ENCODE measurements around the gene NFIB. TPM values are rescaled to one million over a fixed set of nuclear protein-coding genes. Genes with fewer than 3 reads are reported as not detected.

NFIB gene
- total and polyA plus RNA-seq, 2 experiments from 2014 or later = 5.3 to 6.0 TPM

DNA sequence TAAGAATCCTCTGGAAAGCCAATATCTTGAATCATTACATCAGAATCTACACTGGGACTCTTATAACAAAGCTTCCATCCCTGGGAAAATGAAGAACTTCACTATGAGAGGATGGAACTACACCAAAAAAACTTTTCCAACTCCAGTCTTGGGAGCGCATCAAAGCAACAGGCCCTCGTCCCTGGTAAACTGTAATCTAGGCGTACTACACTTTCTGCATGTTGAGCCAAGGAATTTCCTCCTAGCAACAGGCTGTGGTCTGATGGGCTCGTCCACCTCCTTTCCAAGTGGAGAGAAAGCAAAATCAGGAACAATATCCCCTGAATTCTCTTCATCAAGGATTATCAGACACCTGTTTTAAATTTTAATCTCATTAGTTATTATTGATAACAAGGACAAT is 94.1 kb downstream of the NFIB start:
- TF ChIP-seq EZH2phosphoT487 (IDR thresholded peaks at IDR 0.05; ENCODE audit: insufficient read depth, low read depth) (no peak), EZH2 (IDR thresholded peaks at IDR 0.05; ENCODE audit: insufficient read depth, poor library complexity, severe bottlenecking) (no peak)
- H3K79me2 ChIP-seq (ENCODE audit: insufficient read depth) = no peaks in the 10 kb centered on the region
- H3K36me3 ChIP-seq (ENCODE audit: low read depth) = no peaks in the 10 kb centered on the region
- H3K4me2 ChIP-seq (ENCODE audit: unreplicated experiment) = no peak overlapping the region
- H3K9ac ChIP-seq = no peak overlapping the region
- H3K4me1 ChIP-seq (ENCODE audit: insufficient read depth) = peaks cover 45% of the 10 kb centered on the region
- no peak for DNase-seq
- no peak overlapping the region for H3K27ac ChIP-seq
- no peak overlapping the region for H3K4me3 ChIP-seq
- no peak overlapping the region for H2AFZ ChIP-seq
- H3K9me2 ChIP-seq (ENCODE audit: insufficient read depth) = no peaks in the 10 kb centered on the region
- WGBS, 2 experiments (ENCODE audit: low coverage in 1 of 2, low lambda C conversion rate in 2 of 2, missing lambda C conversion rate in 2 of 2) = 83 to 85% methylated on average over 4 of the region's 4 CpGs
- in situ Hi-C loops (cut with MboI) = no loop called here
- H3F3A ChIP-seq (ENCODE audit: insufficient read depth) = peaks cover 19% of the 10 kb centered on the region; the same call in 1 of the 2 replicates
- no peaks in the 10 kb centered on the region for H4K20me1 ChIP-seq (ENCODE audit: insufficient read depth)
- no peaks in the 10 kb centered on the region for H3K9me3 ChIP-seq (ENCODE audit: low read depth)
- no peaks in the 10 kb centered on the region for H3K27me3 ChIP-seq (replicated peaks; ENCODE audit: insufficient read depth)

DNA sequence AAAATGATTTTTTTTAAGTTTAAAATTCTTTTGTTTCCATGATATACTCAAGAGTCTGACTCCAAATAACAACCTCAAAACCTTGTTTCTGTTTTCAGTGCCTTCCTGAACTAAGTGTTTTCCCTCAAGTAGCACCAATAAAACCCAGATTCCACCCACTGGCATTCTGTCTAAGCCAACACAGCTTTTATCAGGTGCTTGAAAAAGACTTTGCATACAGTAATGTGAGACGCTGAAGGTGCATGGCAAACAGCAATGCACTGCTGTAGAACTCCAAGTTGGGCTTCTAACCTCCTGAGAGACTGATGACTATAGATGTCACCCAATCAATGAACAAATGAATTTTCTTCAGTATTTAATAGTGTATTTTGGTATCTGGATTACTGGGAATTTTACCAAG is 95.7 kb downstream of the NFIB start:
- H3K27ac ChIP-seq = no peak overlapping the region
- no peaks in the 10 kb centered on the region for H3K9me2 ChIP-seq (ENCODE audit: insufficient read depth)
- H3K36me3 ChIP-seq (ENCODE audit: low read depth) = no peaks in the 10 kb centered on the region
- no peaks in the 10 kb centered on the region for H3K27me3 ChIP-seq (replicated peaks; ENCODE audit: insufficient read depth)
- no peaks in the 10 kb centered on the region for H3K79me2 ChIP-seq (ENCODE audit: insufficient read depth)
- peaks cover 45% of the 10 kb centered on the region for H3K4me1 ChIP-seq (ENCODE audit: insufficient read depth)
- TF ChIP-seq EZH2 (IDR thresholded peaks at IDR 0.05; ENCODE audit: insufficient read depth, poor library complexity, severe bottlenecking) (no peak), EZH2phosphoT487 (IDR thresholded peaks at IDR 0.05; ENCODE audit: insufficient read depth, low read depth) (no peak)
- H3F3A ChIP-seq (ENCODE audit: insufficient read depth) = peaks cover 19% of the 10 kb centered on the region; the same call in 1 of the 2 replicates
- in situ Hi-C loops (cut with MboI) = no loop called here
- no peak overlapping the region for H3K4me2 ChIP-seq (ENCODE audit: unreplicated experiment)
- DNase-seq = no peak
- 74 to 79% methylated on average over 1 of the region's 1 CpG for WGBS, 2 experiments (ENCODE audit: low coverage in 1 of 2, low lambda C conversion rate in 2 of 2, missing lambda C conversion rate in 2 of 2)
- no peaks in the 10 kb centered on the region for H3K9me3 ChIP-seq (ENCODE audit: low read depth)
- no peak overlapping the region for H3K4me3 ChIP-seq
- H2AFZ ChIP-seq = no peak overlapping the region
- H4K20me1 ChIP-seq (ENCODE audit: insufficient read depth) = no peaks in the 10 kb centered on the region
- H3K9ac ChIP-seq = no peak overlapping the region

DNA sequence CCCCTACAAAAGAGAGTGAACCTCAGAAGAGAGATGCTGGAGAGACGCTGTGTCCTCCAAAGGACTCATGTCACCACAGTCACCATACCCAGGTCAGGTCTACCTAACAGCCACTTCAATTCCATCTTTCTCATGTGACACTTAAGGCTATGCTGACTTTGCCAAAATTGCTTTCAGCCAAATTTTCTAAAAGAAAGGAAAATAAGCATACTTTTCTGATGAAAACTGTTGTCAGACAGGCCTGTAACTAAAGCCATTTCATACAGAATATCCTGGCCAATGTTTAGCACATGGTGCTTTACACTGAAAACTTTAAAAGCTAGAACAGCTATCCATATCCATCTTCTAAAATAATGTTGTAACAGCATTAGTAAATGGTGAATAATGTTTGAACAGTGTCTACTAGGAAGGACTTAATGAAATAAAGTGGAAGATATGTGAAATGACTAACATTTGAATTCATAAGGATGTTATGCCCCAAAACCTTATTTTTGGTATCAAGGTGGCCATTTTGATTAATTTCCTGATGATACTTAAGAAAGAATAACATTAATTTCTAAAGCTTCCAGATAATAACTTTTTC is 97.2 kb downstream of the NFIB start:
- no peaks in the 10 kb centered on the region for H4K20me1 ChIP-seq (ENCODE audit: insufficient read depth)
- TF ChIP-seq EZH2 (IDR thresholded peaks at IDR 0.05; ENCODE audit: insufficient read depth, poor library complexity, severe bottlenecking) (no peak), EZH2phosphoT487 (IDR thresholded peaks at IDR 0.05; ENCODE audit: insufficient read depth, low read depth) (no peak)
- H3K4me2 ChIP-seq (ENCODE audit: unreplicated experiment) = no peak overlapping the region
- no peak overlapping the region for H2AFZ ChIP-seq
- no peak overlapping the region for H3K4me3 ChIP-seq
- no peak for DNase-seq
- H3K27ac ChIP-seq = no peak overlapping the region
- H3K4me1 ChIP-seq (ENCODE audit: insufficient read depth) = peaks cover 50% of the 10 kb centered on the region
- no peak overlapping the region for H3K9ac ChIP-seq
- no peaks in the 10 kb centered on the region for H3K36me3 ChIP-seq (ENCODE audit: low read depth)
- no peaks in the 10 kb centered on the region for H3K27me3 ChIP-seq (replicated peaks; ENCODE audit: insufficient read depth)
- H3K79me2 ChIP-seq (ENCODE audit: insufficient read depth) = no peaks in the 10 kb centered on the region
- H3F3A ChIP-seq (ENCODE audit: insufficient read depth) = peaks cover 16% of the 10 kb centered on the region; the same call in 1 of the 2 replicates
- in situ Hi-C loops (cut with MboI) = no loop called here
- WGBS, 2 experiments (ENCODE audit: low coverage in 1 of 2, low lambda C conversion rate in 2 of 2, missing lambda C conversion rate in 2 of 2) = 80 to 95% methylated on average over 1 of the region's 1 CpG
- H3K9me2 ChIP-seq (ENCODE audit: insufficient read depth) = no peaks in the 10 kb centered on the region
- H3K9me3 ChIP-seq (ENCODE audit: low read depth) = no peaks in the 10 kb centered on the region

DNA sequence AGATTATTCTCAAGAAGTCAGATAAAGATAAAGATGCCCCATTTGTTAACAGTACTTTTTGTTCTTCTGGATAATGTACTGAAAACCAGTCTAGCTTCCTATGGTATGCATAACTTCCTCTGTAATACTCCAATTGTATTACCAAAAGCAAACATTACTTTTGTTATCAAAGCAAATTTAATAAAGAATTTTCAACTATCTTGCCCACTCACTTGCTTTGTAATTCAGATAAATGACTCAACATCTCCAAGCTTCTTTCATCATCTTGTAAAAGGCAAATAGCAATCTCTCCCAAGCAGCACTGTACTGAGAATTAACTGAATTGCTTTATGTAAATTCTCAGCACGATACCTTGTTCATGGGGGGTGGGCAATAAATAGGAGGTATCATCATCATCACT is 98.3 kb downstream of the NFIB start:
- peak overlapping the region; percentile 17 for H3K4me2 ChIP-seq (ENCODE audit: unreplicated experiment)
- H3K4me3 ChIP-seq = no peak overlapping the region
- H3K27ac ChIP-seq = no peak overlapping the region
- H3K27me3 ChIP-seq (replicated peaks; ENCODE audit: insufficient read depth) = no peaks in the 10 kb centered on the region
- H4K20me1 ChIP-seq (ENCODE audit: insufficient read depth) = no peaks in the 10 kb centered on the region
- H2AFZ ChIP-seq = no peak overlapping the region
- peaks cover 43% of the 10 kb centered on the region for H3K4me1 ChIP-seq (ENCODE audit: insufficient read depth)
- H3K9ac ChIP-seq = no peak overlapping the region
- no peaks in the 10 kb centered on the region for H3K9me3 ChIP-seq (ENCODE audit: low read depth)
- peaks cover 10% of the 10 kb centered on the region; the same call in 1 of the 2 replicates for H3F3A ChIP-seq (ENCODE audit: insufficient read depth)
- TF ChIP-seq EZH2 (IDR thresholded peaks at IDR 0.05; ENCODE audit: insufficient read depth, poor library complexity, severe bottlenecking) (no peak), EZH2phosphoT487 (IDR thresholded peaks at IDR 0.05; ENCODE audit: insufficient read depth, low read depth) (no peak)
- H3K9me2 ChIP-seq (ENCODE audit: insufficient read depth) = no peaks in the 10 kb centered on the region
- DNase-seq = peak; percentile 67
- WGBS, 2 experiments (ENCODE audit: low coverage in 1 of 2, low lambda C conversion rate in 2 of 2, missing lambda C conversion rate in 2 of 2) = 90 to 93% methylated on average over 1 of the region's 1 CpG
- H3K36me3 ChIP-seq (ENCODE audit: low read depth) = no peaks in the 10 kb centered on the region
- in situ Hi-C loops (cut with MboI) = no loop called here
- no peaks in the 10 kb centered on the region for H3K79me2 ChIP-seq (ENCODE audit: insufficient read depth)

All from GM23248 (cell line).